Measurements from ENCODE around the gene ALS2CL.

Gene ALS2CL

GRCh38 chr3:46675426-46675825 is 18.1 kb downstream of the ALS2CL start:
- Histone ChIP-seq H3K9me3 (ENCODE audit: control insufficient read depth, low read length) (no peaks in the 10 kb centered on the region), H3K4me1 (ENCODE audit: control insufficient read depth, insufficient read depth, low read length, poor library complexity, severe bottlenecking) (no peaks in the 10 kb centered on the region), H3K27ac (ENCODE audit: low read depth, low read length, severe bottlenecking) (no peak overlapping the region), H3K4me3 (ENCODE audit: extremely low read depth, insufficient read depth, low read length, poor library complexity, severe bottlenecking) (no peak overlapping the region), H3K36me3 (ENCODE audit: control insufficient read depth, insufficient read depth, low read length) (no peaks in the 10 kb centered on the region)
- WGBS, 2 experiments (ENCODE audit: insufficient coverage in 2 of 2): 86 to 92% methylated on average over 5 of the region's 6 CpGs

GRCh38 chr3:46674031-46674845 is 19.2 kb downstream of the ALS2CL start:
- H3K4me1 ChIP-seq (ENCODE audit: control insufficient read depth, insufficient read depth, low read length, poor library complexity, severe bottlenecking): no peaks in the 10 kb centered on the region
- WGBS, 2 experiments (ENCODE audit: insufficient coverage in 2 of 2): 90 to 93% methylated on average over 9 to 12 of the region's 12 CpGs
- no peaks in the 10 kb centered on the region for H3K36me3 ChIP-seq (ENCODE audit: control insufficient read depth, insufficient read depth, low read length)
- H3K9me3 ChIP-seq (ENCODE audit: control insufficient read depth, low read length): no peaks in the 10 kb centered on the region
- H3K4me3 ChIP-seq (ENCODE audit: extremely low read depth, insufficient read depth, low read length, poor library complexity, severe bottlenecking): no peak overlapping the region
- H3K27ac ChIP-seq (ENCODE audit: low read depth, low read length, severe bottlenecking): no peak overlapping the region

GRCh38 chr3:46673151-46674030 is 20.1 kb downstream of the ALS2CL start:
- no peaks in the 10 kb centered on the region for H3K36me3 ChIP-seq (ENCODE audit: control insufficient read depth, insufficient read depth, low read length)
- no peaks in the 10 kb centered on the region for H3K9me3 ChIP-seq (ENCODE audit: control insufficient read depth, low read length)
- no peak overlapping the region for H3K27ac ChIP-seq (ENCODE audit: low read depth, low read length, severe bottlenecking)
- H3K4me3 ChIP-seq (ENCODE audit: extremely low read depth, insufficient read depth, low read length, poor library complexity, severe bottlenecking): no peak overlapping the region
- 80 to 87% methylated on average over 10 of the region's 10 CpGs for WGBS, 2 experiments (ENCODE audit: insufficient coverage in 2 of 2)
- H3K4me1 ChIP-seq (ENCODE audit: control insufficient read depth, insufficient read depth, low read length, poor library complexity, severe bottlenecking): no peaks in the 10 kb centered on the region

- Histone ChIP-seq H3K36me3 (ENCODE audit: control insufficient read depth, insufficient read depth, low read length) (no peaks in the 10 kb centered on the region), H3K9me3 (ENCODE audit: control insufficient read depth, low read length) (no peaks in the 10 kb centered on the region), H3K27ac (ENCODE audit: low read depth, low read length, severe bottlenecking) (no peak overlapping the region), H3K4me1 (ENCODE audit: control insufficient read depth, insufficient read depth, low read length, poor library complexity, severe bottlenecking) (no peaks in the 10 kb centered on the region), H3K4me3 (ENCODE audit: extremely low read depth, insufficient read depth, low read length, poor library complexity, severe bottlenecking) (no peak overlapping the region)
- WGBS, 2 experiments (ENCODE audit: insufficient coverage in 2 of 2): 91 to 95% methylated on average over 6 of the region's 6 CpGs
Observed at GRCh38 chr3:46672349-46672695, 21.2 kb downstream of the ALS2CL start.

- 90 to 94% methylated on average over 14 to 18 of the region's 25 CpGs for WGBS, 2 experiments (ENCODE audit: insufficient coverage in 2 of 2)
- no peaks in the 10 kb centered on the region for H3K36me3 ChIP-seq (ENCODE audit: control insufficient read depth, insufficient read depth, low read length)
- no peak overlapping the region for H3K27ac ChIP-seq (ENCODE audit: low read depth, low read length, severe bottlenecking)
- H3K4me1 ChIP-seq (ENCODE audit: control insufficient read depth, insufficient read depth, low read length, poor library complexity, severe bottlenecking): no peaks in the 10 kb centered on the region
- no peak overlapping the region for H3K4me3 ChIP-seq (ENCODE audit: extremely low read depth, insufficient read depth, low read length, poor library complexity, severe bottlenecking)
- H3K9me3 ChIP-seq (ENCODE audit: control insufficient read depth, low read length): no peaks in the 10 kb centered on the region
Observed at GRCh38 chr3:46671541-46672348, 21.7 kb downstream of the ALS2CL start.

GRCh38 chr3:46670891-46671427 is 22.5 kb downstream of the ALS2CL start:
- Histone ChIP-seq H3K36me3 (ENCODE audit: control insufficient read depth, insufficient read depth, low read length) (no peaks in the 10 kb centered on the region), H3K4me3 (ENCODE audit: extremely low read depth, insufficient read depth, low read length, poor library complexity, severe bottlenecking) (no peak overlapping the region), H3K27ac (ENCODE audit: low read depth, low read length, severe bottlenecking) (no peak overlapping the region), H3K9me3 (ENCODE audit: control insufficient read depth, low read length) (no peaks in the 10 kb centered on the region), H3K4me1 (ENCODE audit: control insufficient read depth, insufficient read depth, low read length, poor library complexity, severe bottlenecking) (no peaks in the 10 kb centered on the region)
- 87 to 91% methylated on average over 2 to 4 of the region's 4 CpGs for WGBS, 2 experiments (ENCODE audit: insufficient coverage in 2 of 2)

GRCh38 chr3:46670000-46670890 is 23.2 kb downstream of the ALS2CL start:
- H3K4me1 ChIP-seq (ENCODE audit: control insufficient read depth, insufficient read depth, low read length, poor library complexity, severe bottlenecking): no peaks in the 10 kb centered on the region
- 96% methylated on average over 10 to 11 of the region's 17 CpGs for WGBS, 2 experiments (ENCODE audit: insufficient coverage in 2 of 2)
- H3K9me3 ChIP-seq (ENCODE audit: control insufficient read depth, low read length): no peaks in the 10 kb centered on the region

GRCh38 chr3:46669191-46669999 is 24.1 kb downstream of the ALS2CL start:
- WGBS, 2 experiments (ENCODE audit: insufficient coverage in 2 of 2): 85 to 91% methylated on average over 7 to 8 of the region's 9 CpGs
- H3K36me3 ChIP-seq (ENCODE audit: control insufficient read depth, insufficient read depth, low read length): no peaks in the 10 kb centered on the region

More at GRCh38 chr3:46670000-46670890, 23.2 kb downstream of the ALS2CL start:
- H3K4me3 ChIP-seq (ENCODE audit: extremely low read depth, insufficient read depth, low read length, poor library complexity, severe bottlenecking): no peak overlapping the region
- no peak overlapping the region for H3K27ac ChIP-seq (ENCODE audit: low read depth, low read length, severe bottlenecking)
- no peaks in the 10 kb centered on the region for H3K36me3 ChIP-seq (ENCODE audit: control insufficient read depth, insufficient read depth, low read length)

GRCh38 chr3:46668591-46668990 is 24.9 kb downstream of the ALS2CL start:
- Histone ChIP-seq H3K4me3 (ENCODE audit: extremely low read depth, insufficient read depth, low read length, poor library complexity, severe bottlenecking) (no peak overlapping the region), H3K27ac (ENCODE audit: low read depth, low read length, severe bottlenecking) (no peak overlapping the region), H3K4me1 (ENCODE audit: control insufficient read depth, insufficient read depth, low read length, poor library complexity, severe bottlenecking) (no peaks in the 10 kb centered on the region), H3K36me3 (ENCODE audit: control insufficient read depth, insufficient read depth, low read length) (no peaks in the 10 kb centered on the region), H3K9me3 (ENCODE audit: control insufficient read depth, low read length) (no peaks in the 10 kb centered on the region)
- WGBS, 2 experiments (ENCODE audit: insufficient coverage in 2 of 2): 92 to 94% methylated on average over 2 of the region's 2 CpGs

More at GRCh38 chr3:46669191-46669999, 24.1 kb downstream of the ALS2CL start:
- no peaks in the 10 kb centered on the region for H3K4me1 ChIP-seq (ENCODE audit: control insufficient read depth, insufficient read depth, low read length, poor library complexity, severe bottlenecking)
- no peak overlapping the region for H3K4me3 ChIP-seq (ENCODE audit: extremely low read depth, insufficient read depth, low read length, poor library complexity, severe bottlenecking)
- H3K27ac ChIP-seq (ENCODE audit: low read depth, low read length, severe bottlenecking): no peak overlapping the region
- no peaks in the 10 kb centered on the region for H3K9me3 ChIP-seq (ENCODE audit: control insufficient read depth, low read length)

Data from mesodermal cell (in vitro differentiated cells).